H1 (cell line): Measurements from ENCODE around the gene RXRA. TPM values are rescaled to one million over a fixed set of nuclear protein-coding genes. Genes with fewer than 3 reads are reported as not detected.

ENCODE experiments used
- CTCF ChIA-PET: fragments of 300-600 bp; sonication (Branson Sonifier 250); formaldehyde crosslinking; loops from one replicate; lab custom pipeline; 2021; ENCODE audit not compliant: partially characterized antibody; lab: Charles Lee
- POLR2A ChIA-PET: fragments of 300-600 bp; sonication (Branson Sonifier 250); formaldehyde crosslinking; loops from one replicate; lab custom pipeline; 2021; ENCODE audit warnings: inconsistent platforms; ENCODE audit not compliant: partially characterized antibody; lab: Charles Lee
- DNase-seq, 2 experiments: peaks; one replicate each; pipeline versions ENCODE4 v3.0.0 to v3.0.0-alpha.2; 2010 to 2022; ENCODE audit warnings: low spot score in 2 of 2, low read depth in 1 of 2, mixed read lengths in 1 of 2
- FAIRE-seq: peaks from 2 replicates; lab custom pipeline; 2011; peaks lifted over from hg19 to GRCh38; lab: Jason Lieb, UNC
- H2AFZ ChIP-seq: 2 replicates; pipeline ENCODE4 v1.8.1; 2012; ENCODE audit warnings: low read length, inconsistent platforms
- H2AK5ac ChIP-seq: 2 replicates; pipeline ENCODE4 v1.6.1; 2013; ENCODE audit warnings: low read depth, low read length
- H2BK120ac ChIP-seq: replicated peaks from 2 replicates; pipeline ENCODE3; 2013; ENCODE audit warnings: low read depth, low read length, inconsistent platforms
- H2BK12ac ChIP-seq: 2 replicates; pipeline ENCODE4 v1.6.1; 2013; ENCODE audit warnings: low read depth, low read length
- H2BK15ac ChIP-seq: 2 replicates; pipeline ENCODE4 v1.6.1; 2013; ENCODE audit warnings: low read length
- H2BK20ac ChIP-seq: 2 replicates; pipeline ENCODE4 v1.6.1; 2013; ENCODE audit warnings: low read length
- H2BK5ac ChIP-seq: 2 replicates; pipeline ENCODE4 v1.6.1; 2013; ENCODE audit warnings: low read depth, low read length
- H3K14ac ChIP-seq: 2 replicates; pipeline ENCODE4 v1.6.1; 2013; ENCODE audit warnings: inconsistent platforms; ENCODE audit not compliant: insufficient read length
- H3K18ac ChIP-seq: 2 replicates; pipeline ENCODE4 v1.6.1; 2013; ENCODE audit warnings: low read length; ENCODE audit errors: extremely low read depth
- H3K23ac ChIP-seq: 2 replicates; pipeline ENCODE4 v1.6.1; 2013; ENCODE audit warnings: inconsistent platforms; ENCODE audit not compliant: insufficient read length
- H3K23me2 ChIP-seq: 2 replicates; pipeline ENCODE4 v1.6.1; 2013; ENCODE audit warnings: low read depth, low read length
- H3K27ac ChIP-seq: 2 replicates; pipeline ENCODE4 v1.6.1; 2011; ENCODE audit warnings: low read depth, low read length, inconsistent platforms
- H3K27me3 ChIP-seq, 4 experiments: replicated peaks in 1 of 4; 1 replicate in 1 of 4; 2 replicates in 3 of 4; pipeline versions ENCODE4 v1.6.1 to v1.8.1; 2011 to 2013; ENCODE audit warnings: low read length in 3 of 4, mild to moderate bottlenecking in 3 of 4, inconsistent platforms in 2 of 4, mixed read lengths in 2 of 4, moderate library complexity in 1 of 4; ENCODE audit not compliant: control insufficient read depth in 3 of 4, insufficient read depth in 3 of 4; ENCODE audit errors: extremely low read depth in 1 of 4
- H3K36me3 ChIP-seq, 4 experiments: 2 replicates each; pipeline versions ENCODE4 v1.6.1 to v1.8.1; 2011 to 2013; ENCODE audit warnings: mild to moderate bottlenecking in 4 of 4, low read length in 3 of 4, moderate library complexity in 2 of 4, control low read depth in 1 of 4, inconsistent platforms in 1 of 4; ENCODE audit not compliant: insufficient read depth in 4 of 4, control insufficient read depth in 2 of 4
- H3K4ac ChIP-seq: replicated peaks from 2 replicates; pipeline ENCODE3; 2013; ENCODE audit warnings: low read length, low read depth, mixed read lengths, inconsistent platforms; ENCODE audit not compliant: insufficient read length
- H3K4me1 ChIP-seq, 4 experiments: replicated peaks in 1 of 4; 1 replicate in 1 of 4; 2 replicates in 3 of 4; pipeline versions ENCODE4 v1.6.1 to v1.8.1; 2011 to 2013; ENCODE audit warnings: low read length in 3 of 4, inconsistent platforms in 2 of 4, mixed read lengths in 1 of 4; ENCODE audit not compliant: insufficient read depth in 4 of 4, control insufficient read depth in 3 of 4
- H3K4me2 ChIP-seq, 2 experiments: 2 replicates each; pipeline versions ENCODE4 v1.6.1 to v1.8.1; 2011 to 2013; ENCODE audit warnings: low read depth in 2 of 2, low read length in 2 of 2, control low read depth in 1 of 2, inconsistent platforms in 1 of 2, mild to moderate bottlenecking in 1 of 2; ENCODE audit not compliant: insufficient read depth in 1 of 2
- H3K4me3 ChIP-seq, 4 experiments: fragments of 200-600, 300-600 bp in 1 of 4; sonication (generic), shearing (Covaris generic), sonication (Bioruptor Twin) in 1 of 4; 2 replicates each; pipeline versions ENCODE4 v1.5.1 to v1.8.1; 2011 to 2016; ENCODE audit warnings: low read length in 4 of 4, low read depth in 3 of 4, control low read depth in 2 of 4, inconsistent platforms in 2 of 4, mild to moderate bottlenecking in 2 of 4, mixed read lengths in 1 of 4, moderate library complexity in 1 of 4; ENCODE audit not compliant: insufficient read depth in 2 of 4; ENCODE audit errors: extremely low read depth in 1 of 4
- H3K56ac ChIP-seq: replicated peaks from 2 replicates; pipeline ENCODE3; 2013; ENCODE audit warnings: low read depth, mild to moderate bottlenecking, mixed read lengths, low read length, inconsistent platforms; ENCODE audit not compliant: insufficient read length
- H3K79me1 ChIP-seq: 2 replicates; pipeline ENCODE4 v1.6.1; 2013; ENCODE audit warnings: low read depth, low read length, control low read depth
- H3K79me2 ChIP-seq, 2 experiments: 2 replicates each; pipeline versions ENCODE4 v1.6.1 to v1.8.1; 2012 to 2013; ENCODE audit warnings: low read length in 2 of 2, mild to moderate bottlenecking in 2 of 2, inconsistent platforms in 1 of 2; ENCODE audit not compliant: insufficient read depth in 2 of 2, control insufficient read depth in 1 of 2
- H3K9ac ChIP-seq, 4 experiments: replicated peaks in 1 of 4; 1 replicate in 1 of 4; 2 replicates in 3 of 4; pipeline versions ENCODE4 v1.6.1 to v1.8.1; 2011 to 2013; ENCODE audit warnings: low read depth in 3 of 4, low read length in 3 of 4, control low read depth in 2 of 4, mild to moderate bottlenecking in 2 of 4, moderate library complexity in 2 of 4, inconsistent platforms in 1 of 4; ENCODE audit errors: extremely low read depth in 1 of 4
- H3K9me3 ChIP-seq, 2 experiments: 2 replicates each; pipeline versions ENCODE4 v1.6.1 to v1.8.1; 2012 to 2013; ENCODE audit warnings: mild to moderate bottlenecking in 2 of 2, moderate library complexity in 2 of 2, control low read depth in 1 of 2, inconsistent platforms in 1 of 2, low read depth in 1 of 2, low read length in 1 of 2, mixed read lengths in 1 of 2; ENCODE audit not compliant: insufficient read depth in 2 of 2
- H4K20me1 ChIP-seq, 2 experiments: replicated peaks in 1 of 2; 2 replicates each; pipeline versions ENCODE3 to v1.8.1; 2011 to 2013; ENCODE audit warnings: inconsistent platforms in 2 of 2, low read length in 2 of 2, mild to moderate bottlenecking in 1 of 2; ENCODE audit not compliant: insufficient read depth in 2 of 2, control insufficient read depth in 1 of 2
- H4K5ac ChIP-seq: 2 replicates; pipeline ENCODE4 v1.6.1; 2013; ENCODE audit warnings: low read length, low read depth, mixed read lengths, inconsistent platforms; ENCODE audit not compliant: insufficient read length
- H4K8ac ChIP-seq: 2 replicates; pipeline ENCODE4 v1.8.0; 2013; ENCODE audit warnings: mild to moderate bottlenecking, moderate library complexity, low read length, inconsistent platforms; ENCODE audit not compliant: insufficient read depth; ENCODE audit errors: extremely low read depth
- H4K91ac ChIP-seq: replicated peaks from 2 replicates; pipeline ENCODE3; 2013; ENCODE audit warnings: low read length, mixed read lengths, inconsistent platforms; ENCODE audit not compliant: insufficient read length
- ASH2L ChIP-seq: fragments of 200-600, 300-600 bp; sonication (generic); IDR thresholded peaks from one replicate; pipeline ENCODE4 v1.7.1; 2017; ENCODE audit warnings: low read length
- HDAC2 ChIP-seq, 2 experiments: fragments of 300-600 bp in 1 of 2; sonication (generic) in 1 of 2; IDR thresholded peaks; 2 replicates each; pipeline ENCODE4 v1.6.1; 2011 to 2012; ENCODE audit warnings: low read depth in 2 of 2, low read length in 2 of 2, mild to moderate bottlenecking in 2 of 2, moderate library complexity in 2 of 2, borderline replicate concordance in 1 of 2, inconsistent platforms in 1 of 2
- HDAC6 ChIP-seq: IDR thresholded peaks from one replicate; pipeline ENCODE4 v1.7.1; 2012; ENCODE audit warnings: low read depth, mild to moderate bottlenecking, inconsistent platforms, low read length, moderate library complexity
- MAFK ChIP-seq: IDR thresholded peaks from 2 replicates; pipeline ENCODE4 v1.6.1; 2012; ENCODE audit warnings: low read depth, mild to moderate bottlenecking, improper control_type of control experiment, low read length
- NRF1 ChIP-seq: IDR thresholded peaks from 2 replicates; pipeline ENCODE4 v1.6.1; 2011; ENCODE audit warnings: mild to moderate bottlenecking, low read depth, low read length, improper control_type of control experiment
- POU5F1 ChIP-seq: IDR thresholded peaks from 2 replicates; pipeline ENCODE4 v1.6.1; 2011; ENCODE audit warnings: low read depth, mild to moderate bottlenecking, low read length, moderate library complexity
- RNF2 ChIP-seq: fragments of 200-900, 300-1000 bp; sonication (generic); IDR thresholded peaks from 2 replicates; pipeline ENCODE4 v1.7.1; 2016; ENCODE audit warnings: borderline replicate concordance, low read depth, mild to moderate bottlenecking, antibody characterized with exemption, low read length; ENCODE audit not compliant: poor library complexity, severe bottlenecking; ENCODE audit errors: missing control alignments
- SRF ChIP-seq: IDR thresholded peaks from 2 replicates; pipeline ENCODE4 v1.6.1; 2011; ENCODE audit warnings: mild to moderate bottlenecking, low read depth, low read length, moderate library complexity
- SUZ12 ChIP-seq: fragments of 200-600 bp; sonication (generic); IDR thresholded peaks from 2 replicates; pipeline ENCODE4 v1.6.1; 2012; ENCODE audit warnings: mild to moderate bottlenecking, inconsistent platforms, low read length, moderate library complexity, mixed read lengths
- TAF1 ChIP-seq: IDR thresholded peaks from 2 replicates; pipeline ENCODE4 v1.6.1; 2011; ENCODE audit warnings: mild to moderate bottlenecking, low read depth, low read length
- TBP ChIP-seq: IDR thresholded peaks from 2 replicates; pipeline ENCODE4 v1.6.1; 2011; ENCODE audit warnings: low read depth, low read length, improper control_type of control experiment
- TCF12 ChIP-seq: IDR thresholded peaks from 2 replicates; pipeline ENCODE4 v1.6.1; 2011; ENCODE audit warnings: low read depth, mild to moderate bottlenecking, low read length
- WGBS, 2 experiments: shearing (Covaris generic) in 1 of 2; methylation state at CpG; one replicate each; pipeline versions ENCODE4 v1.1.6 to v1.1.7; 2013 to 2015; ENCODE audit warnings: low lambda C conversion rate in 2 of 2, mixed read lengths in 2 of 2, inconsistent platforms in 1 of 2, low coverage in 1 of 2, missing lambda C conversion rate in 1 of 2; ENCODE audit not compliant: insufficient replicate concordance in 2 of 2, insufficient coverage in 1 of 2, insufficient read length in 1 of 2; ENCODE audit errors: extremely low coverage in 1 of 2, missing lambda C conversion rate in 1 of 2; 5-methylcytosine and 5-hydroxymethylcytosine counted together
- polyA plus RNA-seq, 7 experiments: library from polyadenylated mRNA; depleted of rRNA in 3 of 7; stranded (reverse) in 5 of 7; unstranded in 2 of 7; fragments of >200 nt in 5 of 7; fragments of 200-250 nt in 2 of 7; gene quantifications; 1 replicate in 5 of 7; 2 replicates in 1 of 7; 4 replicates in 1 of 7; pipeline versions ENCODE4 v1.2.1 to v1.2.3, GENCODE V29; 2011 to 2013; ENCODE audit warnings: missing spikeins in 2 of 7, mixed read lengths in 2 of 7
- total RNA-seq: library from RNA; stranded (reverse); fragmentation: NEBNext Ultra II Directional; extraction: Animal tissue kit (Norgen Biotek cat#: 25700); gene quantifications from 2 replicates; pipeline ENCODE4 v1.2.1, GENCODE V29; 2021

The RXRA gene
- total and polyA plus RNA-seq, 2 of the 8 experiments (the other 6 are each of a cell fraction or from before 2014, with no cell fraction given) = 9.8 to 29.4 TPM

DNA sequence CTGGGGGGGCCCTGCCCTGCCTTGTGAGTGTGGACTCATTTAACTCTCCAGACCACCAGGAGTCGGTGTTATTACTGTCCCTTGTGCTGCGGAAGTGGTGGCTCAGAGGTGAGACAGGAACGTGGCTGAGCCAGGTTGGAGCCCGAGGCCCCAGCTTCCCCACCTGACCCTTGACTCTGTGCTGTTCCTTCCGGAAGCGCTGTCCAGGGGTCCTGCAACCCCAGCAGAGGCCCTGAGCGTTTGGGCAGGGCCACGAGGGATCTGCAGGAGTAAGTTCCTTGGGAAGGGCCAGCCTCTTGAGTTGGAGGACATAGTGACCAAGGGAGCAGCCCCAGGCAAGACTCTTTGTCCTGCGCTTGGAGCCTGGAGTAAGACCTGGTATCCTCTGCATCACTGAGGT is 99.6 kb downstream of the RXRA start:
- H3K9me3 ChIP-seq = no peaks in the 10 kb centered on the region
- H3K4me2 ChIP-seq = no peak overlapping the region
- no peaks in the 10 kb centered on the region; a peak in 1 of 7 replicates for H3K4me1 ChIP-seq
- H4K5ac ChIP-seq = no peak overlapping the region
- no peak overlapping the region for H2BK20ac ChIP-seq
- H4K91ac ChIP-seq = no peak overlapping the region
- 82% methylated on average over 9 of the region's 9 CpGs; no CpG with 5 or more reads in 1 of the 2 experiments for WGBS, 2 experiments
- H3K4ac ChIP-seq = no peak overlapping the region
- no peak overlapping the region for H2AK5ac ChIP-seq
- FAIRE-seq (no peak), DNase-seq (no peak)
- no peaks in the 10 kb centered on the region for H3K79me2 ChIP-seq
- no peak overlapping the region for H2BK15ac ChIP-seq
- H3K27me3 ChIP-seq = no peaks in the 10 kb centered on the region
- H3K9ac ChIP-seq = no peak overlapping the region
- H2BK120ac ChIP-seq = no peak overlapping the region
- peaks cover 1 to 2% of the 10 kb centered on the region in 2 experiments for H4K20me1 ChIP-seq
- H3K18ac ChIP-seq = no peak overlapping the region
- H3K4me3 ChIP-seq = no peak overlapping the region
- H2AFZ ChIP-seq = no peak overlapping the region
- no peak overlapping the region; the same call in 1 of the 2 replicates for H3K27ac ChIP-seq
- no peak overlapping the region for H3K14ac ChIP-seq
- H4K8ac ChIP-seq = no peak overlapping the region; the same call in 1 of the 2 replicates
- no peak overlapping the region for H3K23ac ChIP-seq
- H3K36me3 ChIP-seq = peaks cover 0 to 2% (median 0%) of the 10 kb centered on the region in 4 experiments; a peak in 3 of 8 replicates
- POLR2A ChIA-PET = no interaction called here
- no peaks in the 10 kb centered on the region for H3K23me2 ChIP-seq
- 0 out of 2 replicates have a peak overlapping the region, but pooled peaks have one; percentile 52 for H2BK5ac ChIP-seq
- H2BK12ac ChIP-seq = no peak overlapping the region
- H3K79me1 ChIP-seq = no peaks in the 10 kb centered on the region
- CTCF ChIA-PET = interaction anchor here (1.5 to 1.9 kb wide), 2 partner anchors 12 to 18 kb away, joined by 4 to 6 read pairs; no protein-coding TSS in a partner anchor
- no peak overlapping the region for H3K56ac ChIP-seq
- TF ChIP-seq NRF1 (no peak), TCF12 (no peak), ASH2L (no peak), SRF (no peak), RNF2 (no peak), SUZ12 (no peak), MAFK (no peak), HDAC6 (no peak), HDAC2 (IDR thresholded peaks at IDR 0.05; ENCODE audit: borderline replicate concordance in 1 of 2, low read depth in 2 of 2, low read length in 2 of 2) (no peak), POU5F1 (no peak), TAF1 (no peak), TBP (no peak)
